ENCODE measurements around the gene GCC2. TPM values are rescaled to one million over a fixed set of nuclear protein-coding genes. Genes with fewer than 3 reads are reported as not detected.
"Not testable (repeated sequence)": the region's sequence is repeated elsewhere in the genome, so short reads cannot be mapped to it uniquely, and the experiment has no call there.

Gene GCC2
- total RNA-seq, 1 experiment from 2014 or later = 28.2 TPM

DNA sequence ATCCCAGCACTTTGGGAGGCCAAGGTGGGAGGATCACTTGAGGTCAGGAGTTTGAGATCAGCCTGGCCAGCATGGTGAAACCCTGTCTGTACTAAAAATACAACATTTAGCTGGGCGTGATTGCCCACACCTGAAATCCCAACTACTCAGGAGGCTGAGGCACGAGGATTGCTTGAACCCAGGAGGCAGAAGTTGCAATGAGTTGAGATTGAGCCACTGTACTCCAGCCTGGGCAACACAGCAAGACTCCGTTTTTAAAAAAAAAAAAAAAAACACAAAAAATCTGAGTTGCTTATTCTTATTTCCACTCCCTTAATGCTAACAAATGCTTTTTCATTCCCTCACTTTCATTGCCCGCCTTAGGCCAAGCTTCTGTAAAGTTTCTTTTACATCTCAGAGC lies 4.5 kb downstream of the GCC2 start:
- RAD21 ChIA-PET (ENCODE audit: low non-redundant PET in 1 of 2, low total read pairs in 2 of 2, uncharacterized antibody in 2 of 2, unreplicated experiment in 2 of 2); H3K4me2 ChIP-seq (ENCODE audit: low read length); POLR2A ChIA-PET; H3K9me3 ChIP-seq (ENCODE audit: control insufficient read depth in 1 of 2, insufficient read depth in 1 of 2, low read depth in 1 of 2, low read length in 2 of 2); CTCF ChIA-PET; H3K27me3 ChIP-seq (ENCODE audit: insufficient read depth, low read length); H3K9ac ChIP-seq (ENCODE audit: low read length); H2AFZ ChIP-seq (ENCODE audit: low read depth, low read length, poor library complexity, severe bottlenecking); H4K20me1 ChIP-seq (ENCODE audit: insufficient read depth); BruUV-seq (replicated peaks); H3K4me3 ChIP-seq (replicated peaks in 1 of 2; ENCODE audit: low read depth in 1 of 2, low read length in 2 of 2); H3K4me1 ChIP-seq (ENCODE audit: control insufficient read depth in 1 of 2, insufficient read depth in 2 of 2, low read length in 2 of 2); H3K9me2 ChIP-seq (ENCODE audit: insufficient read depth); ATAC-seq; DNase-seq (ENCODE audit: low read depth, low spot score); H3K27ac ChIP-seq (ENCODE audit: low read depth, low read length): not testable (repeated sequence)
- H3K79me2 ChIP-seq (ENCODE audit: insufficient read depth, low read length) = peaks cover 22% of the 10 kb centered on the region
- intact Hi-C loops (cut with micrococcal nuclease) = loop anchor here (10.0 kb wide), 1 partner anchor 71 kb away; no protein-coding TSS in a partner anchor
- H3K36me3 ChIP-seq (ENCODE audit: control insufficient read depth in 1 of 2, insufficient read depth in 2 of 2, low read length in 2 of 2) = peaks cover 13 to 17% of the 10 kb centered on the region in 2 experiments; a peak in 2 of 4 replicates

DNA sequence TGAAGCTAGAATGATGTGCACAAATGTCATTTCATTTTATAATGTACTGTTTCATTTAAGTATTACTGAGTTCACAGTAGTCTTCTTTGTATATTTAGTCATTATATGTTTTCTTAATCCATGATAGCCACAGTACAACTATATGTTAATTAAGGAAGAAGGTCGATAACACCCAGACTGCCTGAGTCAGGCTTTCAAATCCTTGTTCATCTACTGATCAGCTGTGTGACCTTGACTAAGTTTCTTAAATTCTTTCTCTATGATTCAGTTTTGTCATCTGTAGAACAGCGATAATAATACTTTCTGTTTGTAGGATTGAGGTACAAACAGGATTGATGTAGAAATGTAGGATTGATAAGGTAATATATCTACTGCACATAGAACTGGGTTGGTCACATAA lies 5.4 kb downstream of the GCC2 start:
- Histone ChIP-seq H3K36me3 (ENCODE audit: control insufficient read depth in 1 of 2, insufficient read depth in 2 of 2, low read length in 2 of 2) (peaks cover 13 to 17% of the 10 kb centered on the region in 2 experiments; a peak in 2 of 4 replicates), H2AFZ (ENCODE audit: low read depth, low read length, poor library complexity, severe bottlenecking) (no peak overlapping the region), H4K20me1 (ENCODE audit: insufficient read depth) (no peaks in the 10 kb centered on the region), H3K4me3 (replicated peaks in 1 of 2; ENCODE audit: low read depth in 1 of 2, low read length in 2 of 2) (no peak overlapping the region), H3K9me3 (ENCODE audit: control insufficient read depth in 1 of 2, insufficient read depth in 1 of 2, low read depth in 1 of 2, low read length in 2 of 2) (no peaks in the 10 kb centered on the region; a peak in 1 of 4 replicates), H3K4me2 (ENCODE audit: low read length) (no peak overlapping the region), H3K79me2 (ENCODE audit: insufficient read depth, low read length) (peaks cover 20% of the 10 kb centered on the region), H3K27me3 (ENCODE audit: insufficient read depth, low read length) (no peaks in the 10 kb centered on the region), H3K27ac (ENCODE audit: low read depth, low read length) (no peak overlapping the region), H3K4me1 (ENCODE audit: control insufficient read depth in 1 of 2, insufficient read depth in 2 of 2, low read length in 2 of 2) (peaks cover 5 to 7% of the 10 kb centered on the region in 2 experiments; a peak in 3 of 4 replicates), H3K9me2 (ENCODE audit: insufficient read depth) (no peaks in the 10 kb centered on the region), H3K9ac (ENCODE audit: low read length) (no peak overlapping the region)
- DNase-seq (ENCODE audit: low read depth, low spot score) = no peak
- intact Hi-C loops (cut with micrococcal nuclease) = loop anchor here (10.0 kb wide), 1 partner anchor 70 kb away; no protein-coding TSS in a partner anchor
- RAD21 ChIA-PET (ENCODE audit: low non-redundant PET in 1 of 2, low total read pairs in 2 of 2, uncharacterized antibody in 2 of 2, unreplicated experiment in 2 of 2) = no interaction called here
- CTCF ChIA-PET = no interaction called here
- no TSS peak for BruUV-seq (replicated peaks)
- no peak for ATAC-seq
- no peak for TF ChIP-seq RAD21 (IDR thresholded peaks at IDR 0.05; ENCODE audit: low read depth)
- TF ChIP-seq JUND (IDR thresholded peaks at IDR 0.05) = no peak
- no peak for TF ChIP-seq POLR2A (IDR thresholded peaks at IDR 0.05; ENCODE audit: borderline replicate concordance, extremely low read depth, insufficient read depth, insufficient read length)
- TF ChIP-seq, protein P1, sequence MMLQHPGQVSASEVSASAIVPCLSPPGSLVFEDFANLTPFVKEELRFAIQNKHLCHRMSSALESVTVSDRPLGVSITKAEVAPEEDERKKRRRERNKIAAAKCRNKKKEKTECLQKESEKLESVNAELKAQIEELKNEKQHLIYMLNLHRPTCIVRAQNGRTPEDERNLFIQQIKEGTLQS (IDR thresholded peaks at IDR 0.05) = no peak
- no peak for TF ChIP-seq SIN3A (IDR thresholded peaks at IDR 0.05; ENCODE audit: low read depth)
- POLR2A ChIA-PET = no interaction called here
